Kidney epithelial cell (primary cell): ENCODE data around the gene ELK3. TPM values are rescaled to one million over a fixed set of nuclear protein-coding genes. Genes with fewer than 3 reads are reported as not detected.

ENCODE experiments used
- DNase-seq: peaks from one replicate; pipeline ENCODE4 v3.0.0-alpha.2; 2010; ENCODE audit warnings: low read depth
- H3K27me3 ChIP-seq: 2 replicates; pipeline ENCODE4 v1.6.0; 2011; ENCODE audit warnings: low read length; ENCODE audit not compliant: control insufficient read depth, insufficient read depth
- H3K36me3 ChIP-seq: 2 replicates; pipeline ENCODE4 v1.5.1; 2011; ENCODE audit warnings: low read length; ENCODE audit not compliant: control insufficient read depth, insufficient read depth
- H3K4me3 ChIP-seq: 2 replicates; pipeline ENCODE4 v1.5.1; 2011; ENCODE audit warnings: low read depth, mild to moderate bottlenecking, control low read depth, low read length
- CTCF ChIP-seq: IDR thresholded peaks from 2 replicates; pipeline ENCODE4 v1.5.1; 2011; ENCODE audit warnings: mild to moderate bottlenecking, moderate library complexity, low read length, control low read depth, inconsistent platforms; ENCODE audit not compliant: insufficient read depth, poor library complexity, severe bottlenecking
- total RNA-seq: library from RNA; depleted of rRNA; stranded (reverse); fragments of >200 nt; gene quantifications from 2 replicates; pipeline ENCODE4 v1.2.3, GENCODE V29; 2015

Gene ELK3
- total RNA-seq, 1 donor from 2014 or later, result 63.5 TPM

GRCh38 chr12:96215919-96216273, 21.7 kb downstream of the ELK3 start:
- no peak for TF ChIP-seq CTCF
- Histone ChIP-seq H3K4me3 (no peak overlapping the region), H3K36me3 (no peaks in the 10 kb centered on the region), H3K27me3 (no peaks in the 10 kb centered on the region)
- DNase-seq, result no peak

DNA sequence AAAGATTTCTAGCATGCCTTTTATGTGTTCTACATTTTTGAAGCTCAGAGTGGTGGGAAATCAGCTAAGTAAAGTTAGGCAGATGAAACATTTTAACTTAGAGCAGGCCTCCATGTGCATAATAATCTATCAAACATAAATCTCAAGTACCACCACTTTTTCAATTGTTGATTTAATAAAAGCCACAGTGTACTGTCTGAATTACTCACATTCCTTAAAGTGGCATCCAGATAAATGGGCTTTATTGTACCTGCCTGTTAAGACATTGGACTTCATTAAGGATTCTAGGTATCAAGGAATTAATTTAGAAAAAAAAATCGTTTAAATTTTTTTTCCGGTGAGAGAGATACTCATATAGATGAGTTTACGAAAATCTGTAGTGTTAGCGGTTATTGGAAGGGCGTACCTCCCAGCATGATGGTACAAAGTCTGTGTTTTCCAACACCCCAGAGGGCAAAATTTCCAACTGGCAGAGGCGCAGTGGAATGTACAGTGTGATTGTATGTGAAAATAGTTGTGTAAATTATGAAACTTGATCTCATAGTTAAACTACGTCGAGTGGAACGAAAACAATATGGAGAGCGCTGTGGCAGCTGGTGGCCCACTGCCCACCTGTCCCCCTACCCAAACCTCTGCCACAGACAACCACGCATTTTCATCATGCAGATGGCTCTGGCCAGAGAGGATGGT, 25.0 kb downstream of the ELK3 start:
- no peak for TF ChIP-seq CTCF
- DNase-seq, result no peak
- H3K36me3 ChIP-seq, result no peaks in the 10 kb centered on the region
- no peak overlapping the region for H3K4me3 ChIP-seq
- H3K27me3 ChIP-seq, result no peaks in the 10 kb centered on the region

GRCh38 chr12:96219700-96220206, 25.6 kb downstream of the ELK3 start:
- Histone ChIP-seq H3K36me3 (no peaks in the 10 kb centered on the region), H3K4me3 (no peak overlapping the region), H3K27me3 (no peaks in the 10 kb centered on the region)
- TF ChIP-seq CTCF, result no peak
- peak; percentile 96 for DNase-seq

DNA sequence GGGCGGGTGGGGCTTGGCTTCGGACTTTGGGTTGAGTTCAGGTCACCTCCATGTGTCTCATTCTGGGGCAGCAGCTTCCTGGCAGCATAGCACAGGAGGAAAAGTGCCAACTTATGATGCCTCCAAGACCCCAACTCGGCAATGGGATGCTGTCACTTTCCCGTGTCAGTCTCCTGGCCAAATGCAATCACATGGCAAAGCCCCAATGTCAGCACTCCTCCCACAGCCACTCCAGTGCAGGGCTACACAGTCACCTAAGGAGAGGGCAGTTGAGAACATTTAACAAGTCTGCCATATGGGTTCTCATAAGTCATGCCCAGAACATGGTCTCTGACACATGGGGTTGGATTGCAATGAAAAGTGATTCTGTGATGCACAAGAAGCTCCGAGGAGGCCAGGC, 26.7 kb downstream of the ELK3 start:
- H3K36me3 ChIP-seq, result no peaks in the 10 kb centered on the region
- no peaks in the 10 kb centered on the region for H3K27me3 ChIP-seq
- TF ChIP-seq CTCF, result no peak
- no peak overlapping the region for H3K4me3 ChIP-seq
- DNase-seq, result no peak

DNA sequence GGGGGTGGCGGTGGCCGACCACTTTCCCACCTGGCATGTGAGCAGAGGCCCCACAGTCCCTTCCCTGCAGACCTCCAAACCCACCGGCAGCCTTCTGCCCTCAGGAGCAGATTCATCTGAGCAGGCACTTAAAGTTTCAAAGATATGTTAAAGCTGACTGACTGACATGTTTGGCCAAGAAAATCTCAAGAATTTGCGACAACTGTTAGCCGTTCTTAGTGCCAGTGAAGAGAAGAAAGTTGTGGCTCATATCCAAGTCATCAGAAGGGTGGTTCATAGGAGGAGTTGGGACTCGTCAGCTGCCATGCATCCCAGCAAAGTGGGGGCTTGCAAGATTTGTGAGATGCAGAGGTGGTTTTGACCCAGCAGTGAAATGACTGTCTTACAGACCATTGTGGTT, 27.2 kb downstream of the ELK3 start:
- Histone ChIP-seq H3K4me3 (no peak overlapping the region), H3K36me3 (no peaks in the 10 kb centered on the region), H3K27me3 (no peaks in the 10 kb centered on the region)
- DNase-seq, result no peak
- no peak for TF ChIP-seq CTCF
